Measurements from ENCODE around the gene B4GALT2. TPM values are rescaled to one million over a fixed set of nuclear protein-coding genes. Genes with fewer than 3 reads are reported as not detected.

The B4GALT2 gene
- total and polyA plus RNA-seq, 12 donors: 18.2 to 47.9 (median 28.0) TPM

- H3K27ac ChIP-seq: no peak overlapping the region
- WGBS, 4 donors: 52 to 75% (median 57%) methylated on average over 6 to 9 of the region's 9 CpGs
- TF ChIP-seq POLR2A (IDR thresholded peaks at IDR 0.05): no peak
- H3K4me1 ChIP-seq (replicated peaks in 1 of 2): peaks cover 14 to 23% of the 10 kb centered on the region in 2 donors
- intact Hi-C loops (cut with DNase I): no loop called here
- no peaks in the 10 kb centered on the region for H3K9me3 ChIP-seq (replicated peaks in 1 of 3)
- no peaks in the 10 kb centered on the region for H3K27me3 ChIP-seq
- no peak for DNase-seq
- H3K36me3 ChIP-seq (replicated peaks in 1 of 2): peaks cover 0 to 17% of the 10 kb centered on the region in 2 donors
- no peak overlapping the region for H3K4me3 ChIP-seq
Observed at GRCh38 chr1:43970911-43971310, 8.1 kb upstream of the B4GALT2 start.

- DNase-seq: no peak
- Histone ChIP-seq H3K27ac (no peak overlapping the region), H3K27me3 (no peaks in the 10 kb centered on the region), H3K4me3 (no peak overlapping the region), H3K9me3 (replicated peaks in 1 of 3) (no peaks in the 10 kb centered on the region), H3K36me3 (replicated peaks in 1 of 2) (peaks cover 0 to 22% of the 10 kb centered on the region in 2 donors), H3K4me1 (replicated peaks in 1 of 2) (peaks cover 19 to 29% of the 10 kb centered on the region in 2 donors)
- TF ChIP-seq CTCF (IDR thresholded peaks at IDR 0.05) (no peak), POLR2A (IDR thresholded peaks at IDR 0.05) (no peak)
- intact Hi-C loops (cut with DNase I): no loop called here
- 83 to 89% (median 86%) methylated on average over 12 to 17 of the region's 17 CpGs for WGBS, 4 donors
Observed at GRCh38 chr1:43971336-43971980, 7.6 kb upstream of the B4GALT2 start.

DNA sequence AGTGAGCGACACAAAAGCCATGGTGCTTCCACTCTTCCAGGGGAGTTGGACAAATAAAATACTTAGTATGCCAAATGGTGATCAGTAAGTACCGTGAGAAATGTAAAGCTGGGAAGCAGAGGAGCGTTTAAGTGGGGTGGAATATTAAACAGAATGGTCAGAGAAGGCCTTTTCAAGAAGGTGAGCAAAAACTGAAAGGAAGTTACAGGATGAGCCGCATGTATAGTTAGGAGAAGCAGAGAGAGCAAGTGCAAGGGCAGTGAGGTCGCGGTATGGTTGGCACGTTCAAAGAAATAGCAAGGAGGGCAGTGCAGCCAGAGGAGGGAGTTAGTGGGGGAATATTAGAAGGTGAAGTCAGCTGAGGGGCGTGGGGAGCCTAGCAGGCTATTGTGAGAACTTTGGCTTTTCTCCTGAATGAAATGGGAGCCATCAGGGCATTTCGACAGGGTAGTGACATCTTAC, 5.0 kb upstream of the B4GALT2 start:
- Histone ChIP-seq H3K4me3 (peak overlapping the region in 3 of 4 donors; percentile 80 to 97 (median 85)), H3K9me3 (replicated peaks in 1 of 3) (no peaks in the 10 kb centered on the region), H3K27ac (peak overlapping the region in 4 of 5 donors; percentile 91 to 98 (median 94)), H3K27me3 (no peaks in the 10 kb centered on the region), H3K4me1 (replicated peaks in 1 of 2) (peaks cover 21 to 52% of the 10 kb centered on the region in 2 donors), H3K36me3 (replicated peaks in 1 of 2) (peaks cover 0 to 33% of the 10 kb centered on the region in 2 donors)
- intact Hi-C loops (cut with DNase I): no loop called here
- DNase-seq: no peak
- WGBS, 4 donors: 37 to 42% (median 40%) methylated on average over 9 of the region's 9 CpGs
- TF ChIP-seq CTCF (IDR thresholded peaks at IDR 0.05) (no peak), POLR2A (IDR thresholded peaks at IDR 0.05) (no peak)

GRCh38 chr1:43974443-43975248, 4.4 kb upstream of the B4GALT2 start, which contains the start of gene ATP6V0B:
Gene ATP6V0B, plus strand, starts transcription at chr1:43974960. Its CDS starts 81 bp downstream, at chr1:43975041.
- WGBS, 4 donors: 0 to 1% (median 0%) methylated on average over 8 to 93 of the region's 93 CpGs
- Histone ChIP-seq H3K36me3 (replicated peaks in 1 of 2) (peaks cover 0 to 33% of the 10 kb centered on the region in 2 donors), H3K27ac (peak within 1 kb of the TSS; percentile 80 to 98 (median 92)), H3K9me3 (replicated peaks in 1 of 3) (no peaks in the 10 kb centered on the region), H3K27me3 (no peaks in the 10 kb centered on the region), H3K4me3 (peak within 1 kb of the TSS; percentile 56 to 97 (median 82)), H3K4me1 (replicated peaks in 1 of 2) (peaks cover 22 to 52% of the 10 kb centered on the region in 2 donors)
- DNase-seq: peak; percentile 94 to 98 (median 97)
- intact Hi-C loops (cut with DNase I): no loop called here
- peak; percentile 59 to 92 for TF ChIP-seq POLR2A (IDR thresholded peaks at IDR 0.05)
- peak in 4 of 6 experiments; percentile 7 to 63 (median 48) for TF ChIP-seq CTCF (IDR thresholded peaks at IDR 0.05)

Measured in adrenal gland (tissue), 12 donors.